GM19351 (cell line): ENCODE measurements around the gene SAMD4B.
"Not testable (repeated sequence)": the region's sequence is repeated elsewhere in the genome, so short reads cannot be mapped to it uniquely, and the experiment has no call there.

Source experiments
- ATAC-seq: cut with Tn5 transposase; IDR thresholded peaks from one replicate; pipeline ENCODE4 v1.9.1; 2021; ENCODE audit warnings: mild to moderate bottlenecking, moderate library complexity; ENCODE audit not compliant: unreplicated experiment

Gene SAMD4B

GRCh38 chr19:39310558-39311311, 31.5 kb upstream of the SAMD4B start:
- no peak for ATAC-seq

DNA sequence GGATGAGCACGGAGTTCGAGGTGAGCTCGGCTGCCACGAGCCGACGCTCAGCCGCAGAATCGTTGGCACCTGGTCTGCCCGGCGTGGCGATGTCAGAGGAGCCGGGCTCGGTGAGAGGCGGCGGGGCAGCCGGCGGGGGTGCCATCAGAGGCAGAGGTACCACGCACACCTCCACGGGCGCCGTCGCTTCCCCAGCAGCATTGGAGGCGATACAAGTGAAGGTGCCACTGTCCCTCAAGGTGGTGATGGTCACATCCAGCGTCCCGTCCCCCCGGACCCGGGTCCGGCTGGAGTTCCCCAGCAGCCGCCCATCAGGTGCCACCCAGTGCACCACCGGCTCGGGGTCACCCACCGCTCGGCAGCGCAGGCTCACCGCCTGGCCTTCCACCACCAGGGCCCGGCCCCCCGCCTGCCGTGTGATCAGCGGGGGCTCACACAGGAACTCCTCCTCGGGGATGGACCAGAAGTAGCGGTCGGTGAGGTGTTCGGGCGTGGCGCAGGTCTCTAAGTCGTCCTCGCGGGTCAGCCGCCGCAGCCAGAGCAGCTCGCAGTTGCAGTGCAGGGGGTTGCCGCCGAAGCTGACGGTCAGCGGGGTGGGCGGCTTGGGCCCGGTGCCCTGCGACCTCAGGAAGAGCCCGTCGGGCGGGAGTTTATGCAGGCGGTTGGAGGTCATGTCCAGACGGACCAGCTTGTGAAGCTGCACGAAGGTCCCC, 28.0 kb upstream of the SAMD4B start:
- no peak for ATAC-seq

DNA sequence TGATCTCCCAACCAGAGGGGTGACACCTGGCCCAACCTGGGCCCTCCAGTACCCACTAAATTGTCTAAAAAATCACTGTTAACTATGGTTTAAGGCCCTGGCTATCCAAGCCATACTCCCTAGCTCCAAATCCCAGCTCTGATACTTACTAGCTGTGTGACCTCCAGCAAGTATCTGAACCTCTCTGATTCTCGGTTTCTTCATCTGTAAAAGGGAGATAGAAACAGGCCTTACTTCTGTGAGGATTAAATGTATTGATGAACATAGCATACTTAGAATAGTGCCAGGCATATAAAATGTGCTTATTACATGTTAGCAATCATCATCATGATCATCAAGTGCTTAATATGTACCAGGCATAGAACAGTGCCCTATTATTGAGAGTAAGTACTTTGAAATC, 26.3 kb upstream of the SAMD4B start:
- no peak for ATAC-seq

GRCh38 chr19:39316627-39317321, 25.4 kb upstream of the SAMD4B start:
- ATAC-seq, result no peak

GRCh38 chr19:39317476-39317875, 24.7 kb upstream of the SAMD4B start:
- ATAC-seq, result no peak

GRCh38 chr19:39318071-39318470, 24.1 kb upstream of the SAMD4B start:
- ATAC-seq, result no peak

DNA sequence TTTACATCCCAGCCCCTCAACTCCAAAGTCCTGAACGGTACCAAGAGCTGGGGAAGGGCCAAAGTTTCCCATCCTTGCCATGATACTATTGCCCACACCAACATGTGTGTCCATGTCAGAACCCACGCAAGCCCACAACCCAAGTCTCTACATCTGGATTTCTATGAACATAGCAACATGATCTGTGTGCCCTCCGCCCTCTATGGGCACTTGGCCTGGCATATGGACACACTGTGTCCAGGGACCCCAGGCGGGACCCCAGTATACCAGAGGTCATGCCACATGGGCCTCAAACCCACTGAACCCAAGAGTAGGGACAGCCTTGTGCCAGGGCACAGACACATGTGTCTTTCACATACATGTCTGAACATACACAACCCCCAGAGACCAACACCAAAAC, 23.5 kb upstream of the SAMD4B start:
- no peak for ATAC-seq

GRCh38 chr19:39319098-39319891, 22.9 kb upstream of the SAMD4B start:
- no peak for ATAC-seq

DNA sequence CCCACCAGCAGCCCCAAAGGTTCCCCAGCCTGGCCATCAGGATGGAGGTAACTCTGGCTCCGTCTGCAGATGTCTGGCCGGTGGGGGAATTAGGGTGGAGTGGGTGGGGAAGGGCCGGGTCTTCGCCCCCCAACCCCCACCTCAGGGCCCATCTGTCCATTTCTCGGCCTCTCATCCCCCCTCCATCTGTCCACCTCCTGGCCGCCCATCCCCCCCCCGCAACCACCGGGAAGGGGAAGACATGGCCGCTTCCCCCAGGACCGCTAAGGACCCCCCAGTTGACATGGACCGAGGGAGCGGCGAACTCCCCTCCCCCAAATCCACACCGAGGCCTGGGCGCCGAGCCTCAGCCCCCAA, 22.4 kb upstream of the SAMD4B start:
- no peak for ATAC-seq

DNA sequence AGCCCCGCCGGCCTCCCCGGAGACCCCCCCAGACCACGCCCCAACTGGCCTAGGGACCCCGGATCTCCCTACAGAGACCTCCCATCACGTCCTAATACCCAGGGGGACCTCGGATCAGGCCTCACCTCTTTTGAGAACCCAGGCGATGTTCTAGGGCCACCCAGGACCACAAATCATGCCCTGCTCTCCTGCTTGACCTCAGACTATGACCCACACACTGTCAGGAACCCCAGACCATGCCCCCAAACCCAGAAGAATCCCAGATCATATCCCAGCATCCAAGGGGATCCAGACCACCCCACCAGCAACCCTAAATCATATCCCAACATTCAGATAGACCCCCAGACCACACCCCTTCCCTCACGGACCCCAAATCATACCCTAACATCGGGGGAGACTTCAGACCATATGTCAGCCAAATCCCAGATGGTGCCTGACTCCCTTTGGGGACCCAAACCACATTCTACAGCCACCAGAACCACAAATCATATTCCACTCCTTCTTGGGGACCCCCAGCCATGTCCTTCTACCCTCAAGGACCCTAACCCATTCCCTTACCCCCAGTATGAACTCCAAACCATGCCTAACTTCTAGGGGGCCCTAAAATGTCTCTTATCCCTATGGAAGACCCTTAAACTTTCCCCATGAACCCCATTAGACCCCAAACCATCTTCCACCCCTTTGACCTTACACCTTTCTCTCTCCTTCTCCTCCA, 20.9 kb upstream of the SAMD4B start:
- no peak for ATAC-seq

DNA sequence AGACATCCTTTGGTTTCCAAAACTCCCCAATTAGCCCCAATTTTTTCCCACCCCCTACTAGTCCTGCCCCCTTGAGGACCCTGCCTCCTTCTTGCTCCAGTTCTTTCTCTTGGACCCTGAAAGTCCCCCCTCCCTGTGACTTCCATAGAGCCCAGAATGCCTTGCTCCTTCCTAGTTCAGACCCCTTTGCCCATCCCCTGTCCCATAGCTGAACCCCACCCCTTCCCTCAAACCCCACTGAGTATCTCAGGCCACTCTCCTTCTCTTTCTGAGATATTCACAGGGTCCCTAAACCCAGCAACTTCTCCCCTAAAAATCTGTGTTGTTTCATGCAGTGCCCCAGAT, 20.4 kb upstream of the SAMD4B start:
- no peak for ATAC-seq

DNA sequence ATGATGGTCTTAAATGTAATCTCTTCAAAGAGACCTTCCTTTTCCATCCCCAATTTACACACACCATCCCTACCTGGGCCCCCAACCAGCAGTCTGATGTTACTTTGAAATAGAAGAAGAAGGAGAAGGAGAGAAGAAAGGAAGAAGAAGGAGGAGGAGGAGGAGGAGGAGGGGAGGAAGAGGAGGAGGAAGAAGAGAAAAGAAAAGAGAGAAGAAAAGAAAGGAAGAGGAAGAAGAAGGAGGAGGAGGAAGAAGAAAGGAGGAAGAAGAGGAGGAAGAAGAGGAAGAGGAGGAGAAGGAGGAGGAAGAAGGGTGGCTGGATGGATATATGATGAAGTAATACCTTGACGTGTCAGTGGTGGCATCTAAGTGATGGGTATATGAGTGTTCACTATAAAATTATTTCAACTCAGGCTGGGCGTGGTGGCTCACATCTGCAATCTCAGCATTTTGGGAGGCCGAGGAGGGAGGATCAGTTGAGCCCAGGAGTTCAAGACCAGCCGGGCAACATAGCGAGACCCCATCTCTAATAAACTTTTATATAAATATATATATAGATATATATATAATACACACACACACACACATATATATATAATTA, 17.9 kb upstream of the SAMD4B start:
- ATAC-seq, result no peak

- ATAC-seq, result no peak
These were observed 16.2 kb upstream of the SAMD4B start for GRCh38 chr19:39325778-39326665.

- ATAC-seq, result no peak
These were observed 14.7 kb upstream of the SAMD4B start for GRCh38 chr19:39327363-39328045.

- ATAC-seq, result no peak
These were observed 14.0 kb upstream of the SAMD4B start for GRCh38 chr19:39328046-39328705.

GRCh38 chr19:39329948-39330347, 12.3 kb upstream of the SAMD4B start:
- ATAC-seq, result no peak

GRCh38 chr19:39332293-39332692, 9.9 kb upstream of the SAMD4B start:
- no peak for ATAC-seq

- not testable (repeated sequence) for ATAC-seq
These were observed 9.5 kb upstream of the SAMD4B start for GRCh38 chr19:39332738-39333137.
